ENCODE data around the gene LRRC3B. TPM values are rescaled to one million over a fixed set of nuclear protein-coding genes. Genes with fewer than 3 reads are reported as not detected.

LRRC3B gene
- total and polyA plus RNA-seq, 2 donors (not counting 1 experiment from before 2014, with no cell fraction given): not detected

- no peaks in the 10 kb centered on the region for H3K36me3 ChIP-seq (replicated peaks in 1 of 2; ENCODE audit: control extremely low read depth in 1 of 2, control insufficient read depth in 1 of 2, extremely low read depth in 1 of 2, insufficient read depth in 2 of 2, low read length in 1 of 2)
- CTCF ChIA-PET: no interaction called here
- H3K27ac Mint-ChIP-seq: no peak overlapping the region
- no peak for ATAC-seq (ENCODE audit: low read depth)
- no peaks in the 10 kb centered on the region for H3K4me1 Mint-ChIP-seq
- H4K20me1 ChIP-seq (ENCODE audit: control insufficient read depth, insufficient read depth, low read length, poor library complexity, severe bottlenecking): no peaks in the 10 kb centered on the region
- intact Hi-C loops (cut with micrococcal nuclease): no loop called here
- DNase-seq: no peak
- no peaks in the 10 kb centered on the region for H3K9me3 ChIP-seq (ENCODE audit: control extremely low read depth in 1 of 3, control insufficient read depth in 2 of 3, insufficient read depth in 1 of 3, low read length in 2 of 3)
- H3K9me3 Mint-ChIP-seq (ENCODE audit: insufficient read depth): no peaks in the 10 kb centered on the region
- no peaks in the 10 kb centered on the region for H3K79me2 ChIP-seq (ENCODE audit: control insufficient read depth, insufficient read depth, low read length)
- no peak overlapping the region for H3K9ac ChIP-seq (ENCODE audit: low read length)
- WGBS (ENCODE audit: insufficient coverage): 94% methylated on average over 4 of the region's 4 CpGs
- no peak overlapping the region for H3K4me2 ChIP-seq (replicated peaks; ENCODE audit: low read depth, low read length, poor library complexity, severe bottlenecking)
- H2AFZ ChIP-seq (ENCODE audit: insufficient read depth, low read depth, low read length, poor library complexity, severe bottlenecking): no peak overlapping the region
- POLR2A ChIA-PET: no interaction called here
- TF ChIP-seq CTCF (IDR thresholded peaks at IDR 0.05) (no peak), EZH2 (IDR thresholded peaks at IDR 0.05; ENCODE audit: borderline replicate concordance, insufficient read depth, low read depth, low read length, poor library complexity, severe bottlenecking) (no peak)
- H3K27me3 Mint-ChIP-seq: no peaks in the 10 kb centered on the region
- no peak overlapping the region for H3K4me3 Mint-ChIP-seq
- no peaks in the 10 kb centered on the region for H3K27me3 ChIP-seq (replicated peaks in 1 of 4; ENCODE audit: control extremely low read depth in 1 of 4, control insufficient read depth in 3 of 4, insufficient read depth in 4 of 4, low read length in 3 of 4)
- no peak overlapping the region for H3K4me3 ChIP-seq (ENCODE audit: control extremely low read depth in 1 of 5, extremely low read depth in 1 of 5, insufficient read depth in 1 of 5, low read depth in 2 of 5, low read length in 4 of 5)
- H3K4me1 ChIP-seq (ENCODE audit: control insufficient read depth in 2 of 2, insufficient read depth in 2 of 2, low read length in 2 of 2): no peaks in the 10 kb centered on the region
- H3K27ac ChIP-seq (ENCODE audit: low read length in 2 of 2): no peak overlapping the region
Measured at GRCh38 chr3:26719134-26719533, 96.6 kb downstream of the LRRC3B start.

- no peaks in the 10 kb centered on the region for H3K27me3 ChIP-seq (replicated peaks in 1 of 4; ENCODE audit: control extremely low read depth in 1 of 4, control insufficient read depth in 3 of 4, insufficient read depth in 4 of 4, low read length in 3 of 4)
- H3K27ac Mint-ChIP-seq: no peak overlapping the region
- no peaks in the 10 kb centered on the region for H3K9me3 Mint-ChIP-seq (ENCODE audit: insufficient read depth)
- WGBS (ENCODE audit: insufficient coverage): no CpG with 5 or more reads among the region's 2 CpGs
- no peaks in the 10 kb centered on the region for H3K36me3 ChIP-seq (replicated peaks in 1 of 2; ENCODE audit: control extremely low read depth in 1 of 2, control insufficient read depth in 1 of 2, extremely low read depth in 1 of 2, insufficient read depth in 2 of 2, low read length in 1 of 2)
- no peak overlapping the region for H3K4me3 ChIP-seq (ENCODE audit: control extremely low read depth in 1 of 5, extremely low read depth in 1 of 5, insufficient read depth in 1 of 5, low read depth in 2 of 5, low read length in 4 of 5)
- no peaks in the 10 kb centered on the region for H4K20me1 ChIP-seq (ENCODE audit: control insufficient read depth, insufficient read depth, low read length, poor library complexity, severe bottlenecking)
- TF ChIP-seq CTCF (IDR thresholded peaks at IDR 0.05): no peak
- TF ChIP-seq EZH2 (IDR thresholded peaks at IDR 0.05; ENCODE audit: borderline replicate concordance, insufficient read depth, low read depth, low read length, poor library complexity, severe bottlenecking): no peak
- H3K27ac ChIP-seq (ENCODE audit: low read length in 2 of 2): no peak overlapping the region
- H3K4me2 ChIP-seq (replicated peaks; ENCODE audit: low read depth, low read length, poor library complexity, severe bottlenecking): no peak overlapping the region
- H3K27me3 Mint-ChIP-seq: no peaks in the 10 kb centered on the region
- DNase-seq (no peak), ATAC-seq (ENCODE audit: low read depth) (no peak)
- intact Hi-C loops (cut with micrococcal nuclease): no loop called here
- no peaks in the 10 kb centered on the region for H3K4me1 Mint-ChIP-seq
- H3K4me3 Mint-ChIP-seq: no peak overlapping the region
- H2AFZ ChIP-seq (ENCODE audit: insufficient read depth, low read depth, low read length, poor library complexity, severe bottlenecking): no peak overlapping the region
- H3K9ac ChIP-seq (ENCODE audit: low read length): no peak overlapping the region
- POLR2A ChIA-PET: no interaction called here
- H3K79me2 ChIP-seq (ENCODE audit: control insufficient read depth, insufficient read depth, low read length): no peaks in the 10 kb centered on the region
- H3K9me3 ChIP-seq (ENCODE audit: control extremely low read depth in 1 of 3, control insufficient read depth in 2 of 3, insufficient read depth in 1 of 3, low read length in 2 of 3): no peaks in the 10 kb centered on the region
- CTCF ChIA-PET: interaction anchor here (1.6 kb wide), 1 partner anchor 8 kb away, joined by 3 read pairs; no protein-coding TSS in a partner anchor
- no peaks in the 10 kb centered on the region for H3K4me1 ChIP-seq (ENCODE audit: control insufficient read depth in 2 of 2, insufficient read depth in 2 of 2, low read length in 2 of 2)
Measured at GRCh38 chr3:26721047-26721446, 98.5 kb downstream of the LRRC3B start.
